SK-N-SH (cell line): ENCODE data around the gene ZNF836. TPM values are rescaled to one million over a fixed set of nuclear protein-coding genes. Genes with fewer than 3 reads are reported as not detected.

Source experiments
- CTCF ChIA-PET: fragments of 300-600, 350-600 bp; formaldehyde crosslinking; extraction: SDS; loops from one replicate; lab custom pipeline; 2021; lab: Yijun Ruan, JAX
- POLR2A ChIA-PET: fragments of 350-600 bp; sonication (Branson Sonifier 250); formaldehyde crosslinking; extraction: SDS; loops from one replicate; lab custom pipeline; 2020; ENCODE audit warnings: antibody characterized with exemption, inconsistent platforms; lab: Yijun Ruan, JAX
- DNase-seq: peaks from one replicate; pipeline ENCODE4 v3.0.0; 2012
- H2AFZ ChIP-seq: fragments of 200-600 bp; sonication (generic); 2 replicates; pipeline ENCODE4 v1.8.1; 2016; ENCODE audit warnings: antibody characterized with exemption, mild to moderate bottlenecking, low read depth
- H3F3A ChIP-seq: fragments of 200-600 bp; sonication (generic); replicated peaks from 2 replicates; pipeline ENCODE3; 2016; ENCODE audit warnings: antibody characterized with exemption, mild to moderate bottlenecking; ENCODE audit not compliant: insufficient read depth
- H3K27ac ChIP-seq, 2 experiments: fragments of 200-500 bp in 1 of 2; fragments of 200-600 bp in 1 of 2; sonication (Bioruptor generic) in 1 of 2; sonication (generic), shearing (Covaris generic) in 1 of 2; 2 replicates each; pipeline versions ENCODE4 v1.5.1 to v1.6.1; 2014 to 2016; ENCODE audit warnings: low read depth in 2 of 2, inconsistent platforms in 1 of 2, low read length in 1 of 2, mild to moderate bottlenecking in 1 of 2, mixed read lengths in 1 of 2
- H3K27me3 ChIP-seq: fragments of 200-600 bp; sonication (generic), shearing (Covaris generic); 2 replicates; pipeline ENCODE4 v1.6.1; 2016; ENCODE audit warnings: mixed run types; ENCODE audit not compliant: insufficient read depth
- H3K36me3 ChIP-seq, 2 experiments: fragments of 200-500 bp in 1 of 2; fragments of 200-600 bp in 1 of 2; sonication (Bioruptor generic) in 1 of 2; sonication (generic) in 1 of 2; replicated peaks in 1 of 2; 2 replicates each; pipeline versions ENCODE3 to v1.5.1; 2014 to 2016; ENCODE audit warnings: low read length in 1 of 2, mild to moderate bottlenecking in 1 of 2; ENCODE audit not compliant: insufficient read depth in 2 of 2, control insufficient read depth in 1 of 2
- H3K4me1 ChIP-seq, 2 experiments: fragments of 200-500 bp in 1 of 2; fragments of 200-600 bp in 1 of 2; sonication (Bioruptor generic) in 1 of 2; sonication (generic), shearing (Covaris generic) in 1 of 2; 2 replicates each; pipeline versions ENCODE4 v1.5.1 to v1.6.1; 2014 to 2016; ENCODE audit warnings: low read depth in 1 of 2, low read length in 1 of 2, mixed run types in 1 of 2; ENCODE audit not compliant: insufficient read depth in 2 of 2, control insufficient read depth in 1 of 2
- H3K4me2 ChIP-seq: fragments of 200-600 bp; sonication (generic), shearing (Covaris generic); 2 replicates; pipeline ENCODE4 v1.6.1; 2017; ENCODE audit warnings: mixed run types
- H3K4me3 ChIP-seq, 2 experiments: fragments of 200-500 bp in 1 of 2; fragments of 200-600 bp in 1 of 2; sonication (Bioruptor generic) in 1 of 2; sonication (generic), shearing (Covaris generic) in 1 of 2; 2 replicates each; pipeline versions ENCODE4 v1.5.1 to v1.8.1; 2014 to 2016; ENCODE audit warnings: low read depth in 2 of 2, inconsistent platforms in 1 of 2, low read length in 1 of 2, mild to moderate bottlenecking in 1 of 2, mixed read lengths in 1 of 2, moderate library complexity in 1 of 2
- H3K79me2 ChIP-seq: fragments of 200-600 bp; sonication (generic); 2 replicates; pipeline ENCODE4 v1.8.1; 2017; ENCODE audit warnings: mild to moderate bottlenecking; ENCODE audit not compliant: insufficient read depth
- H3K9ac ChIP-seq: fragments of 200-600 bp; sonication (generic); 2 replicates; pipeline ENCODE4 v1.6.1; 2017; ENCODE audit warnings: mixed run types
- H3K9me2 ChIP-seq: fragments of 200-600 bp; sonication (generic); 2 replicates; pipeline ENCODE4 v1.6.1; 2017; ENCODE audit warnings: mixed run types
- H3K9me3 ChIP-seq: fragments of 200-600 bp; sonication (generic); 2 replicates; pipeline ENCODE4 v1.6.1; 2017; ENCODE audit warnings: mixed run types, mild to moderate bottlenecking, moderate library complexity
- H4K20me1 ChIP-seq: fragments of 200-600 bp; sonication (generic); 2 replicates; pipeline ENCODE4 v1.6.1; 2017; ENCODE audit warnings: mild to moderate bottlenecking, mixed run types; ENCODE audit not compliant: insufficient read depth
- CHD2 ChIP-seq: fragments of 150-350 bp; IDR thresholded peaks from 2 replicates; pipeline ENCODE4 v1.6.1; 2018; ENCODE audit warnings: low read length; ENCODE audit not compliant: partially characterized antibody
- EZH2phosphoT487 ChIP-seq: fragments of 200-600 bp; sonication (generic); IDR thresholded peaks from 2 replicates; pipeline ENCODE4 v1.6.1; 2017; ENCODE audit warnings: low read depth, mixed run types, mild to moderate bottlenecking, antibody characterized with exemption, moderate library complexity, borderline replicate concordance
- GABPA ChIP-seq: IDR thresholded peaks from 2 replicates; pipeline ENCODE4 v1.4.0; 2012; ENCODE audit warnings: low read depth, mild to moderate bottlenecking
- MEF2A ChIP-seq: IDR thresholded peaks from 2 replicates; pipeline ENCODE4 v1.4.0; 2012; ENCODE audit warnings: low read depth, borderline replicate concordance
- MXI1 ChIP-seq: IDR thresholded peaks from 2 replicates; pipeline ENCODE4 v1.6.1; 2012; ENCODE audit warnings: mild to moderate bottlenecking, low read depth, low read length, improper control_type of control experiment
- NFIC ChIP-seq: IDR thresholded peaks from 2 replicates; pipeline ENCODE4 v1.4.0; 2012; ENCODE audit warnings: borderline replicate concordance
- RFX5 ChIP-seq: IDR thresholded peaks from 2 replicates; pipeline ENCODE4 v1.6.1; 2012; ENCODE audit warnings: mild to moderate bottlenecking, improper control_type of control experiment, low read length
- TCF12 ChIP-seq: IDR thresholded peaks from 2 replicates; pipeline ENCODE4 v1.4.0; 2012
- TEAD4 ChIP-seq: IDR thresholded peaks from 2 replicates; pipeline ENCODE4 v1.4.0; 2012; ENCODE audit warnings: mild to moderate bottlenecking, borderline replicate concordance; ENCODE audit not compliant: insufficient read depth
- WGBS: methylation state at CpG from one replicate; pipeline ENCODE4 v1.1.6; 2017; ENCODE audit warnings: low lambda C conversion rate; 5-methylcytosine and 5-hydroxymethylcytosine counted together
- polyA plus RNA-seq, 3 experiments: library from polyadenylated mRNA; depleted of rRNA; stranded (reverse); fragments of >200 nt; gene quantifications; 2 replicates each; pipeline ENCODE4 v1.2.3, GENCODE V29; 2012
- TF ChIP-seq, protein P1 (sequence below): IDR thresholded peaks from 2 replicates; pipeline ENCODE4 v1.4.0; 2012; ENCODE audit warnings: low read depth, borderline replicate concordance
- TF ChIP-seq, protein P2 (sequence below): IDR thresholded peaks from 2 replicates; pipeline ENCODE4 v1.6.1; 2012; ENCODE audit warnings: mild to moderate bottlenecking, low read depth, low read length, moderate library complexity
- TF ChIP-seq, protein P3 (sequence below): fragments of 200-600 bp; sonication (generic); IDR thresholded peaks from 2 replicates; pipeline ENCODE4 v1.6.1; 2017; ENCODE audit warnings: antibody characterized with exemption, mild to moderate bottlenecking, moderate library complexity
- TF ChIP-seq, protein P4 (sequence below): fragments of 150-350 bp; IDR thresholded peaks from 2 replicates; pipeline ENCODE4 v1.6.1; 2016; ENCODE audit warnings: mild to moderate bottlenecking, low read depth, low read length
- TF ChIP-seq, protein P5 (sequence below): IDR thresholded peaks from 2 replicates; pipeline ENCODE4 v1.4.0; 2012; ENCODE audit warnings: low read depth
- TF ChIP-seq, protein P6 (sequence below): IDR thresholded peaks from 2 replicates; pipeline ENCODE4; 2012

Gene ZNF836
- polyA plus RNA-seq, 1 of the 3 experiments (the other 2 are of a cell fraction) = 2.3 TPM

DNA sequence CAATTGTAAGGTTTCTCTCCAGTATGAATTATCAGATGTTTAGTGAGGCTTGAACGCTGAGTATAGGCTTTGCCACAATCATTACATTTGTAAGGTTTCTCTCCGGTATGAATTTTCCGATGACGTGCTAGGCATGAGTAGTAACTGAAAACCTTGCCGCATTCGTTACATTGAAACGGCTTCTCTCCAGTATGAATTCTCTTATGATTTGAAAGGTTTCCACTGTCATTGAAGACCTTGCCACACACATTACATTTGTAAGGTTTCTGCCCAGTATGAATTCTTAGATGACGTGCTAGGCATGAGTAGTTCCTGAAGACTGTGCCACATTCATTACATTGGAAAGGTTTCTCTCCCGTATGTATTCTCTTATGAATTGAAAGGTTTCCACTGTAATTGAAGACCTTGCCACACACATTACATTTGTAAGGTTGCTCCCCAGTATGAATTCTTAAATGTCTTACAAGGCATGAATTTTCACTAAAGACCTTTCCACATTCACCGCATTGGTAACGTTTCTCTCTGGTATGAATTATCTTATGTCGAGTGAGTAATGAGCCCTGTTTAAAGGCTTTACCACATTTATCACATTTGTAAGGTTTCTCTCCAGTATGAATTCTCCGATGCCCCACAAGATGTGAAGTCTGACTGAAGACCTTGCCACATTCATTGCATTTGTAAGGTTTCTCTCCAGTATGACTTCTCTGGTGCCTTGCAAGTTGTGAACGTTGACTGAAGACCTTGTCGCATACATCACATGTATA lies 15.6 kb downstream of the ZNF836 start:
- Histone ChIP-seq H3F3A (no peaks in the 10 kb centered on the region), H3K4me2 (no peak overlapping the region), H3K9me3 (peaks cover 31% of the 10 kb centered on the region), H3K4me3 (no peak overlapping the region; a peak in 1 of 4 replicates), H2AFZ (no peak overlapping the region), H3K27me3 (no peaks in the 10 kb centered on the region), H3K79me2 (no peaks in the 10 kb centered on the region), H3K27ac (no peak overlapping the region), H4K20me1 (no peaks in the 10 kb centered on the region), H3K9me2 (no peaks in the 10 kb centered on the region), H3K36me3 (peaks cover 17 to 58% of the 10 kb centered on the region in 2 experiments), H3K9ac (no peak overlapping the region), H3K4me1 (no peaks in the 10 kb centered on the region)
- POLR2A ChIA-PET = no interaction called here
- CTCF ChIA-PET = no interaction called here
- no peak for DNase-seq
- TF ChIP-seq, protein P1, sequence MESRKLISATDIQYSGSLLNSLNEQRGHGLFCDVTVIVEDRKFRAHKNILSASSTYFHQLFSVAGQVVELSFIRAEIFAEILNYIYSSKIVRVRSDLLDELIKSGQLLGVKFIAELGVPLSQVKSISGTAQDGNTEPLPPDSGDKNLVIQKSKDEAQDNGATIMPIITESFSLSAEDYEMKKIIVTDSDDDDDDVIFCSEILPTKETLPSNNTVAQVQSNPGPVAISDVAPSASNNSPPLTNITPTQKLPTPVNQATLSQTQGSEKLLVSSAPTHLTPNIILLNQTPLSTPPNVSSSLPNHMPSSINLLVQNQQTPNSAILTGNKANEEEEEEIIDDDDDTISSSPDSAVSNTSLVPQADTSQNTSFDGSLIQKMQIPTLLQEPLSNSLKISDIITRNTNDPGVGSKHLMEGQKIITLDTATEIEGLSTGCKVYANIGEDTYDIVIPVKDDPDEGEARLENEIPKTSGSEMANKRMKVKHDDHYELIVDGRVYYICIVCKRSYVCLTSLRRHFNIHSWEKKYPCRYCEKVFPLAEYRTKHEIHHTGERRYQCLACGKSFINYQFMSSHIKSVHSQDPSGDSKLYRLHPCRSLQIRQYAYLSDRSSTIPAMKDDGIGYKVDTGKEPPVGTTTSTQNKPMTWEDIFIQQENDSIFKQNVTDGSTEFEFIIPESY = no peak
- TF ChIP-seq, protein P2, sequence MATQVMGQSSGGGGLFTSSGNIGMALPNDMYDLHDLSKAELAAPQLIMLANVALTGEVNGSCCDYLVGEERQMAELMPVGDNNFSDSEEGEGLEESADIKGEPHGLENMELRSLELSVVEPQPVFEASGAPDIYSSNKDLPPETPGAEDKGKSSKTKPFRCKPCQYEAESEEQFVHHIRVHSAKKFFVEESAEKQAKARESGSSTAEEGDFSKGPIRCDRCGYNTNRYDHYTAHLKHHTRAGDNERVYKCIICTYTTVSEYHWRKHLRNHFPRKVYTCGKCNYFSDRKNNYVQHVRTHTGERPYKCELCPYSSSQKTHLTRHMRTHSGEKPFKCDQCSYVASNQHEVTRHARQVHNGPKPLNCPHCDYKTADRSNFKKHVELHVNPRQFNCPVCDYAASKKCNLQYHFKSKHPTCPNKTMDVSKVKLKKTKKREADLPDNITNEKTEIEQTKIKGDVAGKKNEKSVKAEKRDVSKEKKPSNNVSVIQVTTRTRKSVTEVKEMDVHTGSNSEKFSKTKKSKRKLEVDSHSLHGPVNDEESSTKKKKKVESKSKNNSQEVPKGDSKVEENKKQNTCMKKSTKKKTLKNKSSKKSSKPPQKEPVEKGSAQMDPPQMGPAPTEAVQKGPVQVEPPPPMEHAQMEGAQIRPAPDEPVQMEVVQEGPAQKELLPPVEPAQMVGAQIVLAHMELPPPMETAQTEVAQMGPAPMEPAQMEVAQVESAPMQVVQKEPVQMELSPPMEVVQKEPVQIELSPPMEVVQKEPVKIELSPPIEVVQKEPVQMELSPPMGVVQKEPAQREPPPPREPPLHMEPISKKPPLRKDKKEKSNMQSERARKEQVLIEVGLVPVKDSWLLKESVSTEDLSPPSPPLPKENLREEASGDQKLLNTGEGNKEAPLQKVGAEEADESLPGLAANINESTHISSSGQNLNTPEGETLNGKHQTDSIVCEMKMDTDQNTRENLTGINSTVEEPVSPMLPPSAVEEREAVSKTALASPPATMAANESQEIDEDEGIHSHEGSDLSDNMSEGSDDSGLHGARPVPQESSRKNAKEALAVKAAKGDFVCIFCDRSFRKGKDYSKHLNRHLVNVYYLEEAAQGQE = no peak
- TF ChIP-seq CHD2 = no peak
- no peak for TF ChIP-seq TCF12
- no peak for TF ChIP-seq RFX5
- TF ChIP-seq, protein P3, sequence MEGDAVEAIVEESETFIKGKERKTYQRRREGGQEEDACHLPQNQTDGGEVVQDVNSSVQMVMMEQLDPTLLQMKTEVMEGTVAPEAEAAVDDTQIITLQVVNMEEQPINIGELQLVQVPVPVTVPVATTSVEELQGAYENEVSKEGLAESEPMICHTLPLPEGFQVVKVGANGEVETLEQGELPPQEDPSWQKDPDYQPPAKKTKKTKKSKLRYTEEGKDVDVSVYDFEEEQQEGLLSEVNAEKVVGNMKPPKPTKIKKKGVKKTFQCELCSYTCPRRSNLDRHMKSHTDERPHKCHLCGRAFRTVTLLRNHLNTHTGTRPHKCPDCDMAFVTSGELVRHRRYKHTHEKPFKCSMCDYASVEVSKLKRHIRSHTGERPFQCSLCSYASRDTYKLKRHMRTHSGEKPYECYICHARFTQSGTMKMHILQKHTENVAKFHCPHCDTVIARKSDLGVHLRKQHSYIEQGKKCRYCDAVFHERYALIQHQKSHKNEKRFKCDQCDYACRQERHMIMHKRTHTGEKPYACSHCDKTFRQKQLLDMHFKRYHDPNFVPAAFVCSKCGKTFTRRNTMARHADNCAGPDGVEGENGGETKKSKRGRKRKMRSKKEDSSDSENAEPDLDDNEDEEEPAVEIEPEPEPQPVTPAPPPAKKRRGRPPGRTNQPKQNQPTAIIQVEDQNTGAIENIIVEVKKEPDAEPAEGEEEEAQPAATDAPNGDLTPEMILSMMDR = no peak
- no peak for TF ChIP-seq NFIC
- no peak for TF ChIP-seq EZH2phosphoT487
- TF ChIP-seq MEF2A = no peak
- TF ChIP-seq TEAD4 = no peak
- TF ChIP-seq, protein P4, sequence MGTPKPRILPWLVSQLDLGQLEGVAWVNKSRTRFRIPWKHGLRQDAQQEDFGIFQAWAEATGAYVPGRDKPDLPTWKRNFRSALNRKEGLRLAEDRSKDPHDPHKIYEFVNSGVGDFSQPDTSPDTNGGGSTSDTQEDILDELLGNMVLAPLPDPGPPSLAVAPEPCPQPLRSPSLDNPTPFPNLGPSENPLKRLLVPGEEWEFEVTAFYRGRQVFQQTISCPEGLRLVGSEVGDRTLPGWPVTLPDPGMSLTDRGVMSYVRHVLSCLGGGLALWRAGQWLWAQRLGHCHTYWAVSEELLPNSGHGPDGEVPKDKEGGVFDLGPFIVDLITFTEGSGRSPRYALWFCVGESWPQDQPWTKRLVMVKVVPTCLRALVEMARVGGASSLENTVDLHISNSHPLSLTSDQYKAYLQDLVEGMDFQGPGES = no peak
- TF ChIP-seq, protein P5, sequence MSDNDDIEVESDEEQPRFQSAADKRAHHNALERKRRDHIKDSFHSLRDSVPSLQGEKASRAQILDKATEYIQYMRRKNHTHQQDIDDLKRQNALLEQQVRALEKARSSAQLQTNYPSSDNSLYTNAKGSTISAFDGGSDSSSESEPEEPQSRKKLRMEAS = no peak
- no peak for TF ChIP-seq MXI1
- TF ChIP-seq, protein P6, sequence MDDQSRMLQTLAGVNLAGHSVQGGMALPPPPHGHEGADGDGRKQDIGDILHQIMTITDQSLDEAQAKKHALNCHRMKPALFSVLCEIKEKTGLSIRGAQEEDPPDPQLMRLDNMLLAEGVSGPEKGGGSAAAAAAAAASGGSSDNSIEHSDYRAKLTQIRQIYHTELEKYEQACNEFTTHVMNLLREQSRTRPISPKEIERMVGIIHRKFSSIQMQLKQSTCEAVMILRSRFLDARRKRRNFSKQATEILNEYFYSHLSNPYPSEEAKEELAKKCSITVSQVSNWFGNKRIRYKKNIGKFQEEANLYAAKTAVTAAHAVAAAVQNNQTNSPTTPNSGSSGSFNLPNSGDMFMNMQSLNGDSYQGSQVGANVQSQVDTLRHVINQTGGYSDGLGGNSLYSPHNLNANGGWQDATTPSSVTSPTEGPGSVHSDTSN = no peak
- TF ChIP-seq GABPA = no peak
- 94% methylated on average over 15 of the region's 15 CpGs for WGBS
